Measurements from ENCODE around the gene PACSIN3. TPM values are rescaled to one million over a fixed set of nuclear protein-coding genes. Genes with fewer than 3 reads are reported as not detected.

The PACSIN3 gene
- 25.8 to 36.2 TPM (median 30.0 TPM) in 5 replicates for total RNA-seq (2022; extraction: Qiagen RNA extraction; ENCODE audit: low read depth)

DNA sequence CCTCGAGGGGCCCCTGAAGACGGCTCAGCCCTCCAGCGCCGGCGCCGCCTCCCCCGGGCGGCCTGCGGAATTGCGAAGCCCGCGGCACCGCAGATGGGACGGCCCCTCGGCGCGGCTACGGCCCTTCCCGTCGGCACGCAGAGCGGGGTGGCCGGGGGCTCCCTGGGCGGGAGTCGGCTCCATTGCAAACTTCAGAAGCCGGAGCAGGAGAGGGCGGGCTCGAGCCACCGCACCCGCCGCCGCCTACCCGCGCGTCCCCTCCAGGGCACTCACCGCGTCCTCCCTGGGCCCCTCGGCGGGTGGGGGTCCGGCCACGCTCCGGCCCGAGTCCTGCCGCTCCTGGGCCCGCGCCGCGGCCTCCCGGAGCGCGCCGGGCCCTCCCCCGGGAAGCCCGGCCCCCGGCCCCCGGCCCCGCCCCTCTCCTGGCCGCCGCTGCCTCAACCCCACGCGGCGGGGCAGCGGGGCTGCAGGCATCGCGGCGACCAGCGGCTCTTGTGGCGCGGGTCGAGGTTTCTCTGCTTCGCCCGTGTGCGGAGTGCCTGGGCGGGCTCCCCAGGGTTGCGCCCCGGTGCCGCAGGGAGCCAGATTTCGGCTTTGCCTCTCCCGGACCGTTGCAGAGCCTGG lies at the start of gene PACSIN3:
PACSIN3 (minus strand) TSS at position 359 of the 624 bp plus-strand sequence. CDS start 3,707 bp downstream, outside the sequence.

DNA sequence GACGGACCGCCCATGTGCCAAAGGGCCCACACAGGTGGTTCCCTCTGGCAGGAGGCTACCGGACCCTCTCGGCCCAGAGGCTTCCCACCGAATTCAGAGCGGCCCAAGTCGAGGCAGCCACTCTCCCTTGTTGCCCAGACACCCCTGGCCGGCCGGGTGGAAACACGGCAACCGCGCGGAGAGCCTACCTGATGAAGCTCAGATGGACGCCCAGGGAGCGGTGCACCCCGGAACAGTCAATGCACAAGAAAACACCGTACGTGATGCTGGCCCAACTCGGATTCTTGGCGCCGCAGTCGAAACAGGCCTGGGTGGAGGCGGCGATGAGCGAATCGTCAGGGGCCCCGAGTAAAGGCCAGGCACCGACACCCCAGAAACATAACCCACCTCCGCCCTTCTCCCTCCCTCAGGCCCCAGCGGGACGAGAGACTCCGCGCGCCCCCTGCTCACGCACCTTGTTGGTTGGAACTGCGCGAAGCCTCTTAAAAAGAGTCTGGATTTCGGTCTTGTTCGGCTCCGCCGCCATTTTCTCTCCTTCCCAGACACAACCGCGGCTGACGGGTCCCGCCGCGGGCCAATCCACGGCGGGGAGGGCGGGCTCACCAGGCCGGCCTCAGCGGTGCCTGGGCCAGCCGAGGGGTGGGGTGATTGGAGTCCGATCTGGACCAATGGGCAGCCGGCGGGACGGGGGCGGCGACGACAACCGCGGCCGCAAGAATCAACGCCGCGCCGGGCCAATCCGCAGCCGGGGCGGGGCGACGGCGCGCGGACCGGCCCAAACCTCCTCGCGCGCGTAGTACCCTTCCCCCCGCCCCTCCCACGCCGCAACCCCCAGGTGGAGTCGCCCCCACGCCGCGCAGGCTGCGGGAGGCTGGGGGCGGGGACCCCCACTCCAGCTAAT lies 9.7 kb downstream of the PACSIN3 start, which contains the start of gene ARFGAP2:
ARFGAP2 (minus strand) TSS at position 552 of the 901 bp plus-strand sequence; CDS start at position 526, 26 bp downstream.

Other genes with a start within 250 kb of the PACSIN3 start
- gene CSTPP1, start 249.7 kb downstream of the PACSIN3 start, total RNA-seq (2022; extraction: Qiagen RNA extraction; ENCODE audit: low read depth), result 25.7 to 36.4 TPM (median 30.0 TPM) in 5 replicates
- 25.8 to 41.6 TPM (median 26.7 TPM) in 5 replicates for gene ARFGAP2, start 9.6 kb downstream of the PACSIN3 start, total RNA-seq (2022; extraction: Qiagen RNA extraction; ENCODE audit: low read depth)
- gene DDB2, start 28.5 kb upstream of the PACSIN3 start, total RNA-seq (2022; extraction: Qiagen RNA extraction; ENCODE audit: low read depth), result 80.4 to 99.0 TPM (median 86.1 TPM) in 5 replicates
- gene ACP2, start 62.4 kb upstream of the PACSIN3 start, total RNA-seq (2022; extraction: Qiagen RNA extraction; ENCODE audit: low read depth), result 20.4 to 29.9 TPM (median 22.9 TPM) in 5 replicates
- 8.4 to 14.0 TPM (median 12.3 TPM) in 5 replicates for gene NR1H3, start 71.6 kb upstream of the PACSIN3 start, total RNA-seq (2022; extraction: Qiagen RNA extraction; ENCODE audit: low read depth)
- gene MADD, start 83.7 kb upstream of the PACSIN3 start, total RNA-seq (2022; extraction: Qiagen RNA extraction; ENCODE audit: low read depth), result 22.2 to 23.2 TPM (median 22.5 TPM) in 5 replicates
- gene MYBPC3, start 166.3 kb upstream of the PACSIN3 start, total RNA-seq (2022; extraction: Qiagen RNA extraction; ENCODE audit: low read depth), result 0.05 to 0.06 TPM (median 0.05 TPM) in 4 of 5 replicates, not detected in the other
- gene SPI1, start 192.1 kb upstream of the PACSIN3 start, total RNA-seq (2022; extraction: Qiagen RNA extraction; ENCODE audit: low read depth), result 0.11 TPM in 1 of 5 replicates, not detected in the others
- 40.7 to 54.0 TPM (median 50.3 TPM) in 5 replicates for gene SLC39A13, start 222.2 kb upstream of the PACSIN3 start, total RNA-seq (2022; extraction: Qiagen RNA extraction; ENCODE audit: low read depth)
- gene PSMC3, start 240.0 kb upstream of the PACSIN3 start, total RNA-seq (2022; extraction: Qiagen RNA extraction; ENCODE audit: low read depth), result 188 to 258 TPM (median 203 TPM) in 5 replicates

All from A549 treated with CpdA at 1 μM for 4 hours (cell line).